Measurements from ENCODE around the gene S100P. TPM values are rescaled to one million over a fixed set of nuclear protein-coding genes. Genes with fewer than 3 reads are reported as not detected.
"Not testable (repeated sequence)": the region's sequence is repeated elsewhere in the genome, so short reads cannot be mapped to it uniquely, and the experiment has no call there.

The S100P gene
- total RNA-seq, 2 donors from 2014 or later: 7.3 to 21.9 TPM

DNA sequence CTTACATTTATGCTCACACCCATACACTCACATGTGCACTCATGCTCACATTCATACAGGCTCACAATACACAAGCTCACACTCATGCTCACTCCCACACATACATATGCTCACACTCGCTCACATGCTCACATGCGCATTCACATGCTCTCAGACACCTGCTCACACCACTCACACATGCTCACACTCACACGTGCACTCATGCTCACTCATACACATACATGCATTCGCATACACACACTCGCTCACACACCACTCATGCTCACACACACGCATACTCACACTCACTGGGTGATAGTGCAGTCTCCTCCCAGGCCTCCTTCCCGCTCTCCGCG is 28.4 kb upstream of the S100P start:
- Histone ChIP-seq H3K27me3 (replicated peaks; ENCODE audit: insufficient read depth) (no peaks in the 10 kb centered on the region), H3K4me3 (no peak overlapping the region), H3K4me1 (replicated peaks) (no peaks in the 10 kb centered on the region), H3K27ac (no peak overlapping the region), H3K9me3 (no peaks in the 10 kb centered on the region), H3K36me3 (no peaks in the 10 kb centered on the region)
- intact Hi-C loops (cut with DNase I): no loop called here
- 97% methylated on average over 9 of the region's 9 CpGs for WGBS
- TF ChIP-seq, protein P1, sequence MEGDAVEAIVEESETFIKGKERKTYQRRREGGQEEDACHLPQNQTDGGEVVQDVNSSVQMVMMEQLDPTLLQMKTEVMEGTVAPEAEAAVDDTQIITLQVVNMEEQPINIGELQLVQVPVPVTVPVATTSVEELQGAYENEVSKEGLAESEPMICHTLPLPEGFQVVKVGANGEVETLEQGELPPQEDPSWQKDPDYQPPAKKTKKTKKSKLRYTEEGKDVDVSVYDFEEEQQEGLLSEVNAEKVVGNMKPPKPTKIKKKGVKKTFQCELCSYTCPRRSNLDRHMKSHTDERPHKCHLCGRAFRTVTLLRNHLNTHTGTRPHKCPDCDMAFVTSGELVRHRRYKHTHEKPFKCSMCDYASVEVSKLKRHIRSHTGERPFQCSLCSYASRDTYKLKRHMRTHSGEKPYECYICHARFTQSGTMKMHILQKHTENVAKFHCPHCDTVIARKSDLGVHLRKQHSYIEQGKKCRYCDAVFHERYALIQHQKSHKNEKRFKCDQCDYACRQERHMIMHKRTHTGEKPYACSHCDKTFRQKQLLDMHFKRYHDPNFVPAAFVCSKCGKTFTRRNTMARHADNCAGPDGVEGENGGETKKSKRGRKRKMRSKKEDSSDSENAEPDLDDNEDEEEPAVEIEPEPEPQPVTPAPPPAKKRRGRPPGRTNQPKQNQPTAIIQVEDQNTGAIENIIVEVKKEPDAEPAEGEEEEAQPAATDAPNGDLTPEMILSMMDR (IDR thresholded peaks at IDR 0.05): no peak
- no peak for DNase-seq (ENCODE audit: low spot score)

GRCh38 chr4:6668391-6668790 is 25.3 kb upstream of the S100P start:
- no peak for TF ChIP-seq POLR2AphosphoS5 (IDR thresholded peaks at IDR 0.05)
- TF ChIP-seq, protein P1 (IDR thresholded peaks at IDR 0.05): no peak
- no peak for TF ChIP-seq POLR2A (IDR thresholded peaks at IDR 0.05)
- no peaks in the 10 kb centered on the region for H3K4me1 ChIP-seq (replicated peaks)
- no peak overlapping the region for H3K4me3 ChIP-seq
- no peaks in the 10 kb centered on the region for H3K27me3 ChIP-seq (replicated peaks; ENCODE audit: insufficient read depth)
- no peak overlapping the region for H3K27ac ChIP-seq
- no peaks in the 10 kb centered on the region for H3K9me3 ChIP-seq
- WGBS: 84% methylated on average over 11 of the region's 11 CpGs
- intact Hi-C loops (cut with DNase I): no loop called here
- no peaks in the 10 kb centered on the region for H3K36me3 ChIP-seq
- DNase-seq (ENCODE audit: low spot score): no peak

GRCh38 chr4:6671648-6672047 is 22.0 kb upstream of the S100P start:
- Histone ChIP-seq H3K4me3 (no peak overlapping the region), H3K27me3 (replicated peaks; ENCODE audit: insufficient read depth) (no peaks in the 10 kb centered on the region), H3K9me3 (no peaks in the 10 kb centered on the region), H3K4me1 (replicated peaks) (peaks cover 18% of the 10 kb centered on the region), H3K36me3 (no peaks in the 10 kb centered on the region), H3K27ac (no peak overlapping the region)
- TF ChIP-seq POLR2AphosphoS5 (IDR thresholded peaks at IDR 0.05) (no peak), POLR2A (IDR thresholded peaks at IDR 0.05) (no peak)
- TF ChIP-seq, protein P1 (IDR thresholded peaks at IDR 0.05): no peak
- WGBS: 100% methylated on average over 1 of the region's 1 CpG
- DNase-seq (ENCODE audit: low spot score): no peak
- intact Hi-C loops (cut with DNase I): loop anchor here (5.0 kb wide), 1 partner anchor 36 kb away; the partner anchor contains the start of gene MRFAP1L1

GRCh38 chr4:6672131-6672530 is 21.5 kb upstream of the S100P start:
- no peak for DNase-seq (ENCODE audit: low spot score)
- no peaks in the 10 kb centered on the region for H3K9me3 ChIP-seq
- intact Hi-C loops (cut with DNase I): loop anchor here (5.0 kb wide), 1 partner anchor 35 kb away; the partner anchor contains the start of gene MRFAP1L1
- WGBS: 97% methylated on average over 19 of the region's 19 CpGs
- H3K27me3 ChIP-seq (replicated peaks; ENCODE audit: insufficient read depth): no peaks in the 10 kb centered on the region
- H3K36me3 ChIP-seq: no peaks in the 10 kb centered on the region
- TF ChIP-seq POLR2A (IDR thresholded peaks at IDR 0.05): no peak
- no peak overlapping the region for H3K4me3 ChIP-seq
- H3K4me1 ChIP-seq (replicated peaks): peaks cover 22% of the 10 kb centered on the region
- no peak overlapping the region for H3K27ac ChIP-seq

DNA sequence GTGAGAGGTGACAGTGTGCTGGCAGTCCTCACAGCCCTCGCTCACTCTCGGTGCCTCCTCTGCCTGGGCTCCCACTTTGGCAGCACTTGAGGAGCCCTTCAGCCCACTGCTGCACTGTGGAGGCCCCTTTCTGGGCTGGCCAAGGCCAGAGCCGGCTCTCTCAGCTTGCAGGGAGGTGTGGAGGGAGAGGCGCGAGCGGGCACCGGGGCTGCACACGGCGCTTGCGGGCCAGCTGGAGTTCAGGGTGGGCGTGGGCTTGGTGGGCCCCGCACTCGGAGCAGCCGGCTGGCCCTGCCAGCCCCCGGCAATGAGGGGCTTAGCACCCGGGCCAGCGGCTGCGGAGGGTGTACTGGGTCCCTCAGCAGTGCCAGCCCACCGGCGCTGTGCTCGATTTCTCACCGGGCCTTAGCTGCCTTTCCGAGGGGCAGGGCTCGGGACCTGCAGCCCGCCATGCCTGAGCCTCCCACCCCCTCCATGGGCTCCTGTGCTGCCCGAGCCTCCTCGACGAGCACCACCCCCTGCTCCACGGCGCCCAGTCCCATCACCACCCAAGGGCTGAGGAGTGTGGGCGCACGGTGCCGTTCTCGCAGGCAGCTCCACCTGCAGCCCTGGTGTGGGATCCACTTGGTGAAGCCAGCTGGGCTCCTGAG is 21.0 kb upstream of the S100P start:
- not testable (repeated sequence) for DNase-seq (ENCODE audit: low spot score)

DNA sequence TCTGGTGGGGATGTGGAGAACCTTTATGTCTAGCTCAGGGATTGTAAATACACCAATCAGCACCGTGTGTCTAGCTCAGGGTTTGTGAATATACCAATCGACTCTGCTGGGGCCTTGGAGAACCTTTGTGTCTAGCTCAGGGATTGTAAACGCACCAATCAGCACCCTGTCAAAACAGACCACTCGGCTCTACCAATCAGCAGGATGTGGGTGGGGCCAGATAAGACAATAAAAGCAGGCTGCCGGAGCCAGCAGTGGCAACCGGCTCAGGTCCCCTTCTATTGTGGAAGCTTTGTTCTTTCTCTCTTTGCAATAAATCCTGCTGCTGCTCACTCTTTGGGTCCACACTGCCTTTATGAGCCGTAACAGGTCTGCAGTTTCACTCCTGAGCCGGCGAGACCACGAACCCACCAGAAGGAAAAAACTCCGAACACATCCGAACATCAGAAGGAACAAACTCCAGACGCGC is 20.5 kb upstream of the S100P start:
- WGBS: 18% methylated on average over 14 of the region's 14 CpGs
- peak overlapping the region; percentile 85 to 86 for H3K27ac ChIP-seq
- DNase-seq (ENCODE audit: low spot score); H3K27me3 ChIP-seq (replicated peaks; ENCODE audit: insufficient read depth); H3K9me3 ChIP-seq; H3K36me3 ChIP-seq: not testable (repeated sequence)
- H3K4me1 ChIP-seq (replicated peaks): peaks cover 22% of the 10 kb centered on the region
- intact Hi-C loops (cut with DNase I): loop anchor here (5.0 kb wide), 1 partner anchor 34 kb away; the partner anchor contains the start of gene MRFAP1L1
- peak overlapping the region; percentile 49 to 76 for H3K4me3 ChIP-seq

More for the DNA sequence above, 21.0 kb upstream of the S100P start:
- WGBS: 97% methylated on average over 34 of the region's 34 CpGs
- Histone ChIP-seq H3K4me1 (replicated peaks) (peaks cover 22% of the 10 kb centered on the region), H3K27ac (peak overlapping the region in 1 of 2 donors; percentile 86)
- not testable (repeated sequence) for H3K36me3 ChIP-seq; H3K27me3 ChIP-seq (replicated peaks; ENCODE audit: insufficient read depth); H3K4me3 ChIP-seq; H3K9me3 ChIP-seq
- intact Hi-C loops (cut with DNase I): loop anchor here (5.0 kb wide), 1 partner anchor 35 kb away; the partner anchor contains the start of gene MRFAP1L1

All from prostate gland (tissue), 2 donors.